Tibial artery (tissue), 4 donors: ENCODE measurements around the gene SH2D2A.

ENCODE experiments used
- DNase-seq, 2 donors: peaks; one replicate each; pipeline ENCODE4 v3.0.0-alpha.2; 2019
- H3K27ac ChIP-seq, 2 donors: fragments of 200-600 bp; sonication (generic) in 1 of 2; 1 replicate in 1 of 2; 2 replicates in 1 of 2; pipeline ENCODE4 v1.5.1; 2018 to 2019; ENCODE audit warnings: mild to moderate bottlenecking in 1 of 2
- H3K27me3 ChIP-seq, 2 donors: fragments of 200-600 bp; sonication (generic) in 1 of 2; one replicate each; pipeline versions ENCODE4 v1.5.1 to v1.6.0; 2016 to 2019
- H3K36me3 ChIP-seq, 3 donors: fragments of 200-600 bp; sonication (generic) in 2 of 3; one replicate each; pipeline ENCODE4 v1.5.1; 2016 to 2019; ENCODE audit warnings: mild to moderate bottlenecking in 2 of 3
- H3K4me1 ChIP-seq, 4 donors: fragments of 200-600 bp; sonication (generic) in 2 of 4; 1 replicate in 3 of 4; 2 replicates in 1 of 4; pipeline ENCODE4 v1.5.1; 2016 to 2019
- H3K4me3 ChIP-seq, 2 donors: fragments of 200-600 bp; sonication (generic) in 1 of 2; 1 replicate in 1 of 2; 2 replicates in 1 of 2; pipeline ENCODE4 v1.5.1; 2018 to 2019; ENCODE audit warnings: mild to moderate bottlenecking in 2 of 2
- H3K9me3 ChIP-seq, 3 donors: fragments of 200-600 bp; sonication (generic) in 1 of 3; one replicate each; pipeline ENCODE4 v1.5.1; 2016 to 2019
- CTCF ChIP-seq, 2 experiments: fragments of 200-600 bp in 1 of 2; fragments of 450-650 bp in 1 of 2; IDR thresholded peaks; one replicate each; pipeline ENCODE4 v1.5.1; 2017 to 2019; ENCODE audit warnings: antibody characterized with exemption in 2 of 2, mild to moderate bottlenecking in 1 of 2, moderate library complexity in 1 of 2
- intact Hi-C: fragments of 100-400 bp; cut with DNase I; formaldehyde crosslinking; loops from one replicate; pipeline ENCODE4 v1.15.0; 2023; ENCODE audit warnings: low total_unique reads

Gene SH2D2A

GRCh38 chr1:156789621-156790318 is 26.9 kb downstream of the SH2D2A start:
- intact Hi-C loops: no loop called here
- Histone ChIP-seq H3K36me3 (peaks cover 58 to 83% (median 82%) of the 10 kb centered on the region in 3 donors), H3K9me3 (no peaks in the 10 kb centered on the region), H3K4me3 (no peak overlapping the region), H3K4me1 (no peaks in the 10 kb centered on the region), H3K27ac (no peak overlapping the region), H3K27me3 (no peaks in the 10 kb centered on the region)
- TF ChIP-seq CTCF (IDR thresholded peaks at IDR 0.05): no peak
- DNase-seq: no peak

GRCh38 chr1:156788136-156788535 is 28.5 kb downstream of the SH2D2A start:
- Histone ChIP-seq H3K9me3 (no peaks in the 10 kb centered on the region), H3K4me1 (no peaks in the 10 kb centered on the region), H3K4me3 (no peak overlapping the region), H3K36me3 (peaks cover 58 to 83% (median 81%) of the 10 kb centered on the region in 3 donors), H3K27ac (no peak overlapping the region), H3K27me3 (no peaks in the 10 kb centered on the region)
- no peak for DNase-seq
- intact Hi-C loops: no loop called here
- no peak for TF ChIP-seq CTCF (IDR thresholded peaks at IDR 0.05)

GRCh38 chr1:156786640-156787039 is 30.0 kb downstream of the SH2D2A start:
- no peak for DNase-seq
- peaks cover 49 to 80% (median 76%) of the 10 kb centered on the region in 3 donors for H3K36me3 ChIP-seq
- peaks cover 0 to 4% (median under 1%) of the 10 kb centered on the region in 4 donors for H3K4me1 ChIP-seq
- H3K27ac ChIP-seq: no peak overlapping the region
- no peaks in the 10 kb centered on the region for H3K9me3 ChIP-seq
- no peaks in the 10 kb centered on the region for H3K27me3 ChIP-seq
- no peak for TF ChIP-seq CTCF (IDR thresholded peaks at IDR 0.05)
- no peak overlapping the region for H3K4me3 ChIP-seq
- intact Hi-C loops: no loop called here

GRCh38 chr1:156785458-156785857 is 31.2 kb downstream of the SH2D2A start:
- peaks cover 39 to 74% (median 65%) of the 10 kb centered on the region in 3 donors for H3K36me3 ChIP-seq
- intact Hi-C loops: no loop called here

GRCh38 chr1:156781585-156782186 is 35.0 kb downstream of the SH2D2A start:
- Histone ChIP-seq H3K27me3 (no peaks in the 10 kb centered on the region), H3K4me3 (no peak overlapping the region), H3K9me3 (no peaks in the 10 kb centered on the region), H3K4me1 (peaks cover 0 to 13% (median 7%) of the 10 kb centered on the region in 4 donors), H3K27ac (no peak overlapping the region), H3K36me3 (peaks cover 24 to 51% (median 38%) of the 10 kb centered on the region in 3 donors)
- no peak for TF ChIP-seq CTCF (IDR thresholded peaks at IDR 0.05)
- no peak for DNase-seq
- intact Hi-C loops: no loop called here

More at GRCh38 chr1:156785458-156785857, 31.2 kb downstream of the SH2D2A start:
- Histone ChIP-seq H3K27me3 (no peaks in the 10 kb centered on the region), H3K27ac (no peak overlapping the region), H3K4me1 (peaks cover 0 to 7% (median 2%) of the 10 kb centered on the region in 4 donors), H3K4me3 (no peak overlapping the region), H3K9me3 (no peaks in the 10 kb centered on the region)
- no peak for TF ChIP-seq CTCF (IDR thresholded peaks at IDR 0.05)
- no peak for DNase-seq
